Activated CD4-positive, alpha-beta T cell treated with anti-CD3 and anti-CD28 coated beads, Interleukin-2, amount 10 ng/mL, durations not matched to agents 24 days and 14 days (primary cell): ENCODE results near the gene GABRD. TPM values are rescaled to one million over a fixed set of nuclear protein-coding genes. Genes with fewer than 3 reads are reported as not detected.
A peak's percentile ranks its signal among the peaks of the same experiment; 100 is the strongest.
"Not testable (repeated sequence)": the region's sequence is repeated elsewhere in the genome, so short reads cannot be mapped to it uniquely, and the experiment has no call there.

Experiments
- DNase-seq: peaks from one replicate; pipeline ENCODE4 v3.0.0; 2022
- H3K27ac Mint-ChIP-seq: one replicate; pipeline ENCODE4 v1.8.0; 2022; ENCODE audit warnings: mild to moderate bottlenecking, mixed read lengths
- H3K27me3 Mint-ChIP-seq: one replicate; pipeline ENCODE4 v1.8.0; 2022; ENCODE audit warnings: mixed read lengths
- H3K36me3 Mint-ChIP-seq: one replicate; pipeline ENCODE4 v1.8.0; 2022; ENCODE audit warnings: low read depth, mild to moderate bottlenecking, mixed read lengths
- H3K4me1 Mint-ChIP-seq: one replicate; pipeline ENCODE4 v1.8.0; 2021; ENCODE audit warnings: mixed read lengths
- H3K4me3 Mint-ChIP-seq: one replicate; pipeline ENCODE4 v1.8.0; 2022; ENCODE audit warnings: mild to moderate bottlenecking, moderate library complexity, mixed read lengths
- H3K9me3 Mint-ChIP-seq: one replicate; pipeline ENCODE4 v1.8.0; 2021; ENCODE audit warnings: mixed read lengths
- intact Hi-C: fragments of 100-400 bp; cut with micrococcal nuclease; formaldehyde crosslinking; loops from one replicate; pipeline ENCODE4 v1.15.1; 2023
- total RNA-seq: library from RNA; stranded (reverse); gene quantifications from 2 replicates; pipeline ENCODE4 v1.2.3, GENCODE V29; 2022

The GABRD gene, protein sequence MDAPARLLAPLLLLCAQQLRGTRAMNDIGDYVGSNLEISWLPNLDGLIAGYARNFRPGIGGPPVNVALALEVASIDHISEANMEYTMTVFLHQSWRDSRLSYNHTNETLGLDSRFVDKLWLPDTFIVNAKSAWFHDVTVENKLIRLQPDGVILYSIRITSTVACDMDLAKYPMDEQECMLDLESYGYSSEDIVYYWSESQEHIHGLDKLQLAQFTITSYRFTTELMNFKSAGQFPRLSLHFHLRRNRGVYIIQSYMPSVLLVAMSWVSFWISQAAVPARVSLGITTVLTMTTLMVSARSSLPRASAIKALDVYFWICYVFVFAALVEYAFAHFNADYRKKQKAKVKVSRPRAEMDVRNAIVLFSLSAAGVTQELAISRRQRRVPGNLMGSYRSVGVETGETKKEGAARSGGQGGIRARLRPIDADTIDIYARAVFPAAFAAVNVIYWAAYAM
- not detected in 2 replicates for total RNA-seq

DNA sequence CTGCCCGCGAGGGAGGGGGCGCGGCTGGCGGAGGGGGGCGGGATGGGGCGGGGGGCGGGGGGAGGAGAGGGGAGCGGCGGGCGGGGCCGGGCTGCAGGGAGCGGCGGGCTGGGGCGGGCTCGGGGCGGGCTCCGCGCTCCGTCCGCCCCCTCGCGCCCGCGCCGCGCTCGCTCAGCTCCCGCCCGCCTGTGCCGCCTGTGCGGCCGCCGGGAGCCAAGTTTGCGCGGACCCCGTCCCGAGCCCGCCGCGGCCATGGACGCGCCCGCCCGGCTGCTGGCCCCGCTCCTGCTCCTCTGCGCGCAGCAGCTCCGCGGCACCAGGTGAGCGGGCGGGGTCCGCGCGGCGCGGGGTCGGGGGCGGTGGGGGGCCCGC is at the start of gene GABRD:
Gene GABRD, plus strand, starts transcription at position 174 of the 372 bp plus-strand sequence. Its CDS starts 79 bp downstream, at position 253.
- Mint-ChIP-seq H3K4me1 (peaks cover 2% of the 10 kb centered on the region), H3K36me3 (no peaks in the 10 kb centered on the region), H3K4me3 (peak within 1 kb of the TSS; percentile 66), H3K27ac (no peak within 1 kb of the TSS), H3K27me3 (peaks cover 51% of the 10 kb centered on the region), H3K9me3 (no peaks in the 10 kb centered on the region)
- intact Hi-C loops, result no loop called here
- no peak for DNase-seq

DNA sequence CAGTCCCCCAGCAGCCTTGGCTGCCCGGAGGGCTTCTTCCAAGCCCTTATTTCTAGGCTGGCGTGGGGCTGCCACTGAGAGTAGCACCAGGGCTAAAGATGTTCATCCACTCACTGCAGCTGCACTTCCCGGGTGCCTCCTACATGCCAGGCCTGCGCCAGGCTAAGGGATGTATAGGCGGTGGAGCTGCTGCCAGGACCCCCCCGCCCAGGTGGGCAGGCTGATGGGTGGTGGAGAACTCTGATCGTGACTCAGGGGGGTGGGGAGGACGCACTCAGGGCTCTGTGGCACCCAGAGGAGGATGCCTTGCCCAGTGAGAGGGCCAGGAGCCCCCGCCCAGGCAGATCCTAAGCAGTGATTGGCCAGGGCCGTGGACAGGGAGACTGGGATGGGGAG is 49.6 kb upstream of the GABRD start:
- Mint-ChIP-seq H3K36me3 (no peaks in the 10 kb centered on the region), H3K4me1 (peaks cover 2% of the 10 kb centered on the region), H3K27me3 (peaks cover 2% of the 10 kb centered on the region), H3K4me3 (no peak overlapping the region), H3K27ac (no peak overlapping the region), H3K9me3 (no peaks in the 10 kb centered on the region)
- DNase-seq, result no peak
- intact Hi-C loops, result no loop called here

DNA sequence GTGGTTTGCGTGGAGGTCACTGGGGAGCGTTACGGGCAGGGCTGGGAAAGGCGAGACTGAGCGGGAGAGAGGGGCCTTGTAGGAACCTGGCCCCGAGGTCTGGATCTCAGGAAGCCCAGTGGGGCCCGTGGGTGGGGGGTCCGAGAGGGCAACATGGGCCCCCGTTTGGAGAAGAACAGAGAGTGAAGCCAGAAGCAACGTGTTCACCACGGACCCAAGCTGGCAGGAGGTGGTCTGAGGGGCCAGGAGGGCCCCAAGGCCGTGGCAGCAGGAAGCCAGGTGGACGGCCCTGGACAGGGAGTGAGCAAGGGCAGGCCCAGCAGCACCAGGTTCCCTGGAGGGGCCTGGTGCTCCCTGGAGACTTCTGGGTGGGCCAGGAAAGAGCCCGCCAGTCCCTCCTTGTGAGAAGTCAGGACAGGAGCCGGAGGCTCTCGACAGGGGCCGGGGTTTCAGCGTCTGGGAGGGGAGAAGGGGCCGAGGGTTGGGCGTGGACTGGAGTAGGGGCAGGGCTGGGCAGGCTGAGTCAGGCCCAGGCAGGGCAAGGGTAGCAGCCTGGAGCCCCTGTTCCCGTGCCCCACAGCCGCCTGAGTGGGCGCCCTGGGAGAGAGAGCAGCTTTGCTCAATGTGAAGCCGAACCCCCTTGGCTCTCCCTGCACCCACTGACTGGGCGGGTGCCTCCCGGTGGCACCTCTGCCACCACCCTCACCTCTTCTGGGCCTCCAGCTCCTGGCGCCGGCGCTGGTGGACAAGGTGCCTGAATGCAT is 49.0 kb upstream of the GABRD start:
- Mint-ChIP-seq H3K4me3 (no peak overlapping the region), H3K36me3 (no peaks in the 10 kb centered on the region), H3K4me1 (peaks cover 2% of the 10 kb centered on the region), H3K27ac (no peak overlapping the region), H3K9me3 (no peaks in the 10 kb centered on the region), H3K27me3 (peaks cover 2% of the 10 kb centered on the region)
- no peak for DNase-seq
- intact Hi-C loops, result no loop called here

DNA sequence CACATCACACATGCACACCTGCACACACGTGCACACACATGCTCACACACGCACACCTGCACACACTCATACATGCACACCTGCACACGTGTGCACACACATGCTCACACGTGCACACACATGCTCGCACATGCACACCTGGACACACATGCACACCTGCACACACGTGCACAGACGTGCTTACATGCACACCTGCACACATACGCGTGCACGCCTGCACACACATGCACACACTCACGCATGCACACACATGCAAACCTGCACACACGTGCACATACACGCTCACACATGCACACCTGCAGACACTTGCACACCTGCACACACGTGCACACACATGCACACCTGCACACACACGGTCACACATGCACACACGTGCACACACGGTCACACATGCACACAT is 48.1 kb upstream of the GABRD start:
- DNase-seq, result no peak
- Mint-ChIP-seq H3K9me3 (no peaks in the 10 kb centered on the region), H3K27me3 (peaks cover 2% of the 10 kb centered on the region), H3K4me1 (peaks cover 2% of the 10 kb centered on the region), H3K36me3 (no peaks in the 10 kb centered on the region), H3K27ac (no peak overlapping the region), H3K4me3 (no peak overlapping the region)
- intact Hi-C loops, result no loop called here

DNA sequence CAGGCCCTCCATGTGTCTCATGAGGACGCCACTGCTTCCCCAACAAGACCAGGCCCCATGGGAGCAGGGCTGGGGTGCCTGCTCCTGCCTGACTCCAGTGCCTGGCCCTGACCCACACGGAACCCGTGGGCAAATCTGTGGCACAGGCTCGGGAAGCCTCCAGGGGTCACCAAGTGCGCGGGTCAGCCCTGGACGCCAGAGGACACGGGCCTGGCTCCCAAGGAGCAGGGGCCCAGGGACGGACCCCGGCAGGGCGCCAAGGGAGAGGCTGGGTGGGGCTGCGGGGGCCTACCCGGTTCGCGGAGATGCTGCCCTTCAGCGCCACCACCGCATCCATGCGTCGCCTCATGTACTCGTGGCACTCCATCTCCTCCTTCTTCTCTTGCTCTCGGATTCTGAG is 47.5 kb upstream of the GABRD start:
- DNase-seq, result no peak
- intact Hi-C loops, result no loop called here
- Mint-ChIP-seq H3K27ac (no peak overlapping the region), H3K36me3 (no peaks in the 10 kb centered on the region), H3K27me3 (peaks cover 2% of the 10 kb centered on the region), H3K9me3 (no peaks in the 10 kb centered on the region), H3K4me3 (no peak overlapping the region), H3K4me1 (peaks cover 2% of the 10 kb centered on the region)

DNA sequence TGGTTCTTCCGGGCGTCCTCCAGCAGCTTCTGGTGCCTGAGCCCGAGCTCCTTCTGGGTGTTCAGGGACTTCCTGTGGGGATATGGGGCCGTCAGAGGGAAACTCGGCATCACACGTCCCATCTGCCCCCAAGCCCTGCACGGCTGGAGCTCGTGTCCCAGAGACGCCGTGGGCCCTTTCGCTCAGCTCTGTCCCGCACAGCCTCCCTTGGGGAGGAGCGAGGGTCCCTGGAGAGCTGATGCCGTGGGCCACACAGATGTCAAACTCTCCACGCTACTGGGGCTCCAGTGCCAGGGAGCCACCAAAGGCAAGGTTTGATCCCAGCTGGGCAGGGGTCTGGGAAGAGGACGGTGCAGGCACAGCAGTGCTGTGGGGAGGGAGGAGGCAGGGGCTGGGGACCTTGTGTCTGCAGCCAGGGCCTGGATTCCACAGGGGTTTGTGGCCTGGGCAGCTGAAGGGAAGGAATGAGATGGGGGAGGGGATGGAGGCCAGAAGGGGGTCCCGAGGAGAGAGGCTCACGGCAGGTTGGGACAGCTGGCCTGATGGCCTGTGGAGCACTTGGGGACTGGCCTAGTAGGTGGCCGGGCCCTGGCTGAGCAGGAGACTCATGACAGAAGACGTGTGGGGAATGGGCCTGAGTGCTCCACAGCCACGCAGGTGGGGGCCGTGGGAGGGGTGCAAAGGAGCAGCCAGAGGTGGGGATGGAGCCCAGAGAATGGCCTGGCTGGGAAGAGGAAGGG is 46.0 kb upstream of the GABRD start:
- Mint-ChIP-seq H3K27ac (no peak overlapping the region), H3K4me3 (no peak overlapping the region), H3K4me1 (no peaks in the 10 kb centered on the region), H3K9me3 (no peaks in the 10 kb centered on the region), H3K27me3 (no peaks in the 10 kb centered on the region), H3K36me3 (no peaks in the 10 kb centered on the region)
- intact Hi-C loops, result no loop called here
- DNase-seq, result no peak

DNA sequence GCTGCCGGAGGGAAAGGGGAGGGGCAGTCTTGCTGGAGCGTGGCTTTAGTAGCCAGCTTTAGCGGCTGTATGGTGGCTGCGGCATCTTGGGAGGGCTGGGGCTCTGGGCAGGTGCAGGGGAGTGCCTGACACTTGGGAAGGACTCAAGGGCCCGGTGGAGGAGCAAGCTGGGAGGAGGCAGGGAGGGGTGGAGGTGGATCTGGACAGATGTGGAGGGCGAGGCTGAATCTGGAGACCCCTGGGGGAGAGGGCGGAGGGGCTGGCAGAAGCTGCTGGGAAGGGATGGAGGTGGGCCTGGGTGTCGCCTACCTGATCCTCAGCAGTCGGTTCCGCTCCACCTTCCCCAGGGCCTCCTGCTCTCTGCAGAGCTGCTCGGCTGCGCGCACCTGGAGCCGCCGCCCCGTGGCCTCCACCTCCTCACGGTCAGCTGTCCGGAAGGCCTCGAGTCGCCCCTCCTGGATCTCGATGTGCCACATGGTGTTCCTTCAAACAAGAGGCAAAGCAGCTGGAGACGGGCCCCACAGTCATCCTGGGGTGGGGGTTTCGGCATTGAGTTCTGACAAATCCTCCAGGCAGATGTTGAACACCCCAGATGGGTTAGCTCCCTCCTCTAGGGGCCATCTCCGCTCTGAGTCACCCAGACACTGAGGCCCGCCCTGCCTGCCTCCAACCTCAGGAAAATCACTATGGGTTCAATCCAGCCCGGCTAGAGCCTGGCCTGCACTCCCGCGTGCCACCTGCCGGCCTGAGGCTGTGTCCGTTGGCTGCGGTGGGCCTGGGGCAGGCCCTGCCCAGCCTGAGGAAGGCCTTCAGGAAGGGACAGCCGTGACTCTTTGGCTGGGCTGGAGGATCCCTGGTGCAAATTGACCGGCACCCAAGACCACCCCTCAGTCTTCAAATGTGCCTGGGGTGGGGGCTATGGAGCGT is 45.2 kb upstream of the GABRD start:
- no peak overlapping the region for H3K4me3 Mint-ChIP-seq
- H3K27me3 Mint-ChIP-seq, result no peaks in the 10 kb centered on the region
- no peaks in the 10 kb centered on the region for H3K36me3 Mint-ChIP-seq
- intact Hi-C loops, result no loop called here
- H3K27ac Mint-ChIP-seq, result no peak overlapping the region
- no peak for DNase-seq
- no peaks in the 10 kb centered on the region for H3K4me1 Mint-ChIP-seq
- H3K9me3 Mint-ChIP-seq, result peaks cover 4% of the 10 kb centered on the region

DNA sequence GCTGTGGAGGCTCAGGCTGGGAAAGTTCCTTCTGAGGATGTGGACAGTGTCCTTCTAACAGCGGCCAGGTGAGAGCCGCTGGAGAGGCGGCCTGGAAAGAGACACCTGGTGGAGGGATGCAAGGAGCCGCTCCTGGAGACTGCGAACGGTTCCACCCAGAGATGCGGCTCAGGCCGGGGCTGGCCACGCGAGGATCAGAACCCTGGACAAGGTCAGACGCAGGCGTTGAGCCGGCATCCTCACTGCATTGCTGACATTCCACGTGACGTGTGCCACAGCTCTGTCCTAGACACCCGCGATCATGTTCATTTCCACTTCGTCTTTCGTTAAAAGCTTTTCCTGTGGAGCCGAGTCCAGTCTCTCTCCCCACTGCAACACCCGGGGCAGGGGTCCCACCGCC is 44.3 kb upstream of the GABRD start:
- DNase-seq, result no peak
- Mint-ChIP-seq H3K9me3 (peaks cover 10% of the 10 kb centered on the region), H3K4me3 (no peak overlapping the region), H3K4me1 (no peaks in the 10 kb centered on the region), H3K27me3 (no peaks in the 10 kb centered on the region), H3K27ac (no peak overlapping the region), H3K36me3 (no peaks in the 10 kb centered on the region)
- intact Hi-C loops, result no loop called here

DNA sequence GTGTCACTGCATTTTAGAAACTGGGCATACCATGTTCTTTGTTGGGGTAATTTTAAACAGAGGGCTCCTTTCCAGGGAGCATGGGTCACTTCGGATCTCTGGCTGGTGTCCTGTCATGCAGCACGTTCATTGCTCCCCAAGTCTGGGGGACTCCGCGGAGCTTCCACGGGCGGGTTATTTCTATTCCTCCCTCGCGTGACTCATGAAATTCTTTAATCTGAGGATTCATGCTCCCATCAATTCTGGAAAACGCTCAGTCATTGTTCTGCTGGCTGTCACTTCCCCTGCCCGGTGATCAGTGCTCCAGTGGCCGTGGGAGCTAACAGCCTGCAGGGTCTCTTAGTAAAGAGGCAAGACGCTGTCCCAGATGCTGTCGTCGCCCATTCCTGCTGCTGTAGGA is 43.6 kb upstream of the GABRD start:
- H3K4me3 Mint-ChIP-seq, result no peak overlapping the region
- peaks cover 10% of the 10 kb centered on the region for H3K9me3 Mint-ChIP-seq
- H3K36me3 Mint-ChIP-seq, result no peaks in the 10 kb centered on the region
- intact Hi-C loops, result no loop called here
- H3K27me3 Mint-ChIP-seq, result no peaks in the 10 kb centered on the region
- no peaks in the 10 kb centered on the region for H3K4me1 Mint-ChIP-seq
- no peak overlapping the region for H3K27ac Mint-ChIP-seq
- DNase-seq, result no peak

DNA sequence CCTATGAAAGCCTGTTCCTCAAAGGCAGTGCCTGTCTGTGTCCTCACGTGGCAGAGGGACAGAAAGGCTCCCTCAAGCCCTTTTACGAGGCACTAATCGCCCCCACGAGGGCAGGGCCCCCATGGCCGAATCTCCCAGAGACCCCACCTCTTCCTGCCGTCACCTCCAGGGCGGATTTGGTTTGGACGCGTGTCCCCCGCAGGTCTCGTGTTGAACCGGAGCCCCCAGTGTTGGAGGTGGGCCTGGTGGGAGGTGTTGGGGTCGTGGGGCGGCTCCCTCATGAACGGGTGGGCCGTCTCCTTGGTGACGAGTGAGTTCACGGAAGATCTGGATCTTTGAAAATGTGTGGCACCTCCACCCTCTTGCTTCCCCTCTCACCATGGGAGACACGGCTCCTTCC is 43.1 kb upstream of the GABRD start:
- Mint-ChIP-seq H3K27ac (no peak overlapping the region), H3K36me3 (no peaks in the 10 kb centered on the region), H3K4me3 (no peak overlapping the region), H3K27me3 (no peaks in the 10 kb centered on the region), H3K4me1 (no peaks in the 10 kb centered on the region), H3K9me3 (peaks cover 10% of the 10 kb centered on the region)
- intact Hi-C loops, result no loop called here
- no peak for DNase-seq

DNA sequence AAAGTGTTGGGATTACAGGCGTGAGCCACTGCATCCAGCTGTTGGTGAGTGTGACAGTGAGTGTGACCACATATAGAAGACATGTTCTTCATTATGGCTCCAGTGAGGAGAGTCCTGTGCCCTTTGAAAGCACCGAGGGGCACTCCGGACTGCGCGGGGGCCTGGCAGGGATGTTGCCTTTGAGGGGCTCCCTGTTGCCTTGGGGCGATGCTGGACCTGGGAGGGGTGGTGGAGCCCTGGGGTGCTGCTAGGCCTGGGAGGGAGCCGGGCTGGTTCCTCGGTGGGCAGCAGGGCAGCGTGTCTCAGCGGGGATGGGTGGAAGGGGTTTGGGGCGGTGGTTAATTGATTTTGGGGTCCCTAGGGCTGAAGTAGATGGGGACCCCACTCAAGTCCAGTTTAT is 41.0 kb upstream of the GABRD start:
- no peak for DNase-seq
- no peaks in the 10 kb centered on the region for H3K36me3 Mint-ChIP-seq

DNA sequence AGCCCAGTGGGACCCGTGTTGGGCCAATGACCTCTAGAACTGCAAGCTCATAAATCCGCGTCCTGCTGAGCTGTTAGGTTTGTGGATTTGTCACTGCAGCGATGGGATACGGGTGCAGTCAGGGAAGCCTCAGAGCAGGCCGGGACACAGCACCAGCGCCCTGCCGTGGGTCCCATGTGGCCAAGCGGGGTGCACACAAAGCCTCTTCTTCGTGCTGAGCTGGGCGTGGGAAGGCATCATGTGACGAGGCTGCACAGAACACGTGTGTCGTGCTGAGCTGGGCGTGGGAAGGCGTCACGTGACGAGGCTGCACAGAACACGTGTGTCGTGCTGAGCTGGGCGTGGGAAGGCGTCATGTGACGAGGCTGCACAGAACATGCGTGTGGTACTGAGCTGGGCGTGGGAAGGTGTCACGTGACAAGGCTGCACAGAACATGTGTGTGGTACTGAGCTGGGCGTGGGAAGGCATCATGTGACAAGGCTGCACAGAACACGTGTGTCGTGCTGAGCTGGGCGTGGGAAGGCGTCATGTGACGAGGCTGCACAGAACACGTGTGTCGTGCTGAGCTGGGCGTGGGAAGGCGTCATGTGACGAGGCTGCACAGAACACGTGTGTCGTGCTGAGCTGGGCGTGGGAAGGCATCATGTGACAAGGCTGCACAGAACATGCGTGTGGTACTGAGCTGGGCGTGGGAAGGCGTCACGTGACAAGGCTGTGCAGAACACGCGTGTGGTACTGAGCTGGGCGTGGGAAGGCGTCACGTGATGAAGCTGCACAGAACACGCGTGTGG is 40.3 kb upstream of the GABRD start:
- H3K36me3 Mint-ChIP-seq, intact Hi-C loops, H3K4me3 Mint-ChIP-seq, H3K27ac Mint-ChIP-seq, H3K27me3 Mint-ChIP-seq, DNase-seq, H3K4me1 Mint-ChIP-seq: not testable (repeated sequence)
- H3K9me3 Mint-ChIP-seq, result peaks cover 10% of the 10 kb centered on the region

More for the DNA sequence above, 41.0 kb upstream of the GABRD start:
- Mint-ChIP-seq H3K4me1 (no peaks in the 10 kb centered on the region), H3K27me3 (no peaks in the 10 kb centered on the region), H3K9me3 (peaks cover 10% of the 10 kb centered on the region), H3K27ac (no peak overlapping the region), H3K4me3 (no peak overlapping the region)
- intact Hi-C loops, result no loop called here
